ENCODE data around the gene RNF146.

- TF ChIP-seq CTCF (IDR thresholded peaks at IDR 0.05; ENCODE audit: poor library complexity, severe bottlenecking) (no peak), EZH2 (IDR thresholded peaks at IDR 0.05; ENCODE audit: borderline replicate concordance, insufficient read depth, low read length, poor library complexity, severe bottlenecking) (no peak), POLR2AphosphoS5 (IDR thresholded peaks at IDR 0.05) (no peak), EP300 (conservative IDR thresholded peaks at IDR 0.05; ENCODE audit: poor library complexity, severe bottlenecking) (no peak), MXI1 (conservative IDR thresholded peaks at IDR 0.05; ENCODE audit: poor library complexity, severe bottlenecking) (no peak), SMC3 (conservative IDR thresholded peaks at IDR 0.05; ENCODE audit: poor library complexity) (no peak)
Observed at GRCh38 chr6:127282184-127282583, 15.5 kb downstream of the RNF146 start.
